Hepatocyte (in vitro differentiated cells): ENCODE data around the gene ATP13A2. TPM values are rescaled to one million over a fixed set of nuclear protein-coding genes. Genes with fewer than 3 reads are reported as not detected.
A peak's percentile ranks its signal among the peaks of the same experiment; 100 is the strongest.

ENCODE experiments used
- DNase-seq: peaks from one replicate; pipeline ENCODE4 v3.0.0-alpha.2; 2016; ENCODE audit warnings: low spot score
- H2AFZ ChIP-seq: fragments of 200-600 bp; sonication (generic); 2 replicates; pipeline ENCODE4 v1.6.0; 2016; ENCODE audit warnings: antibody characterized with exemption, mild to moderate bottlenecking
- H3K27ac ChIP-seq: fragments of 200-600 bp; sonication (generic); 2 replicates; pipeline ENCODE4 v1.5.1; 2016; ENCODE audit warnings: mild to moderate bottlenecking
- H3K27me3 ChIP-seq: fragments of 200-600 bp; sonication (generic); 2 replicates; pipeline ENCODE4 v1.6.1; 2016
- H3K36me3 ChIP-seq: fragments of 200-600 bp; sonication (generic); replicated peaks from 2 replicates; pipeline ENCODE4 v1.5.1; 2016; ENCODE audit warnings: low read depth; ENCODE audit not compliant: insufficient read depth
- H3K4me1 ChIP-seq: fragments of 200-600 bp; sonication (generic); 2 replicates; pipeline ENCODE4 v1.5.1; 2016; ENCODE audit warnings: mild to moderate bottlenecking, moderate library complexity; ENCODE audit not compliant: insufficient read depth
- H3K4me2 ChIP-seq: fragments of 200-600 bp; sonication (generic); 2 replicates; pipeline ENCODE4 v1.6.0; 2016
- H3K4me3 ChIP-seq: fragments of 200-600 bp; sonication (generic); 2 replicates; pipeline ENCODE4 v1.5.1; 2016; ENCODE audit warnings: mild to moderate bottlenecking
- H3K79me2 ChIP-seq: fragments of 200-600 bp; sonication (generic); 2 replicates; pipeline ENCODE4 v1.6.0; 2017; ENCODE audit warnings: mild to moderate bottlenecking
- H3K9me2 ChIP-seq: fragments of 200-600 bp; sonication (generic); replicated peaks from 2 replicates; pipeline ENCODE4 v1.6.0; 2017; ENCODE audit warnings: mild to moderate bottlenecking; ENCODE audit not compliant: insufficient read depth
- H3K9me3 ChIP-seq: fragments of 200-600 bp; sonication (generic); 2 replicates; pipeline ENCODE4 v1.5.1; 2016; ENCODE audit warnings: low read depth, mild to moderate bottlenecking
- H4K20me1 ChIP-seq: fragments of 200-600 bp; sonication (generic); 2 replicates; pipeline ENCODE4 v1.6.0; 2016; ENCODE audit warnings: mild to moderate bottlenecking; ENCODE audit not compliant: insufficient read depth, poor library complexity, severe bottlenecking
- EZH2 ChIP-seq: fragments of 200-600 bp; sonication (generic); IDR thresholded peaks from 2 replicates; pipeline ENCODE4 v1.6.1; 2016; ENCODE audit warnings: antibody characterized with exemption, mild to moderate bottlenecking, borderline replicate concordance
- EZH2phosphoT487 ChIP-seq: fragments of 200-600 bp; sonication (generic); IDR thresholded peaks from one replicate; pipeline ENCODE4 v1.6.1; 2018; ENCODE audit warnings: antibody characterized with exemption, mild to moderate bottlenecking, low read depth, moderate library complexity; ENCODE audit not compliant: unreplicated experiment, severe bottlenecking
- WGBS: methylation state at CpG from one replicate; pipeline ENCODE4 v1.1.6; 2016; ENCODE audit warnings: low lambda C conversion rate; ENCODE audit errors: missing lambda C conversion rate; 5-methylcytosine and 5-hydroxymethylcytosine counted together
- polyA plus RNA-seq: library from polyadenylated mRNA; unstranded; fragments of >200 nt; fragmentation: Nextera tagmentation; extraction: Ambion mirVana; gene quantifications from 2 replicates; pipeline ENCODE4 v1.2.1, GENCODE V29; 2016
- total RNA-seq: library from RNA; depleted of rRNA; stranded (reverse); fragments of >200 nt; gene quantifications from 2 replicates; pipeline ENCODE4 v1.2.3, GENCODE V29; 2014
- TF ChIP-seq, protein P1 (sequence below): fragments of 200-600 bp; sonication (generic); IDR thresholded peaks from 2 replicates; pipeline ENCODE4 v1.5.1; 2016; ENCODE audit warnings: antibody characterized with exemption, mild to moderate bottlenecking; ENCODE audit not compliant: poor library complexity

The ATP13A2 gene
- total and polyA plus RNA-seq, 2 experiments from 2014 or later: 30.0 to 52.3 TPM

DNA sequence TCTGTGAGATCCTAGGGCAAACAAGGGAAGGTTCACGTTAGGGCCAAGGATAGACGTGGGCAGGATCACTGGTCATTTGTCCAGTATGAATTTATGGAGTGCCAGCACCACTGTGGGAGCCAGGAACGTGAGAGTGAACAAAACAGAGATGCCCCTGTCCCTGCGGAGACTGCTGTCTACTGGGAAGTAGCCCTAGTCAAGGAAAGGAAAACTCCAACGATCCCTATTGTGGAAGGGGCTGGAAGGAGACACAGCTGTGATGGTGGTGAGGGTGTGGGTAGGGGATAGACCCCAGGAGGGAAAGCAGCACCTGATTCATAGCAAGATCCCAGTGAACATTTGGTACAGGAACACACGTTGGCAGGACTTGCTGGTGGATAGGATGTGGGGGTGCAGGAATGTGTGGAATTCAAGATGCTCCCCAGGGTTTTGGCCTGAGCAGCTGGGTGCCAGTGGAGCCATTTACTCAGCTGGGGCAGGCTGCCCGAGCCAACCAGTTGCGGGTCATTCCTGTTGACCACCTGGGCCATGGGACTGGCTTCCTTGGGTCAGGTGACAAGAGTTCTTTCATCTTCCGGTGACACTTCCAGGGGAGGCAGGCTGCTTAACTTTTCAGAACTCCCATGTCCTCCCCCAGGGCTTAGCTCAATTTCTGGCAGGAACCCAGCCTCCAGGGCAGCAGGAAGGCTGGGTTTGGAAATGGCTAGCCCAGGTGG is 1.2 kb upstream of the ATP13A2 start:
- Histone ChIP-seq H3K4me1 (peaks cover 16% of the 10 kb centered on the region), H3K4me3 (no peak overlapping the region), H3K36me3 (no peaks in the 10 kb centered on the region), H3K27ac (no peak overlapping the region), H3K4me2 (no peak overlapping the region), H3K9me2 (no peaks in the 10 kb centered on the region), H3K27me3 (no peaks in the 10 kb centered on the region), H4K20me1 (no peaks in the 10 kb centered on the region), H2AFZ (no peak overlapping the region), H3K79me2 (peaks cover 8% of the 10 kb centered on the region), H3K9me3 (no peaks in the 10 kb centered on the region)
- no peak for DNase-seq
- 79% methylated on average over 9 of the region's 9 CpGs for WGBS
- TF ChIP-seq, protein P1, sequence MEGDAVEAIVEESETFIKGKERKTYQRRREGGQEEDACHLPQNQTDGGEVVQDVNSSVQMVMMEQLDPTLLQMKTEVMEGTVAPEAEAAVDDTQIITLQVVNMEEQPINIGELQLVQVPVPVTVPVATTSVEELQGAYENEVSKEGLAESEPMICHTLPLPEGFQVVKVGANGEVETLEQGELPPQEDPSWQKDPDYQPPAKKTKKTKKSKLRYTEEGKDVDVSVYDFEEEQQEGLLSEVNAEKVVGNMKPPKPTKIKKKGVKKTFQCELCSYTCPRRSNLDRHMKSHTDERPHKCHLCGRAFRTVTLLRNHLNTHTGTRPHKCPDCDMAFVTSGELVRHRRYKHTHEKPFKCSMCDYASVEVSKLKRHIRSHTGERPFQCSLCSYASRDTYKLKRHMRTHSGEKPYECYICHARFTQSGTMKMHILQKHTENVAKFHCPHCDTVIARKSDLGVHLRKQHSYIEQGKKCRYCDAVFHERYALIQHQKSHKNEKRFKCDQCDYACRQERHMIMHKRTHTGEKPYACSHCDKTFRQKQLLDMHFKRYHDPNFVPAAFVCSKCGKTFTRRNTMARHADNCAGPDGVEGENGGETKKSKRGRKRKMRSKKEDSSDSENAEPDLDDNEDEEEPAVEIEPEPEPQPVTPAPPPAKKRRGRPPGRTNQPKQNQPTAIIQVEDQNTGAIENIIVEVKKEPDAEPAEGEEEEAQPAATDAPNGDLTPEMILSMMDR: no peak
- TF ChIP-seq EZH2phosphoT487 (no peak), EZH2 (no peak)

DNA sequence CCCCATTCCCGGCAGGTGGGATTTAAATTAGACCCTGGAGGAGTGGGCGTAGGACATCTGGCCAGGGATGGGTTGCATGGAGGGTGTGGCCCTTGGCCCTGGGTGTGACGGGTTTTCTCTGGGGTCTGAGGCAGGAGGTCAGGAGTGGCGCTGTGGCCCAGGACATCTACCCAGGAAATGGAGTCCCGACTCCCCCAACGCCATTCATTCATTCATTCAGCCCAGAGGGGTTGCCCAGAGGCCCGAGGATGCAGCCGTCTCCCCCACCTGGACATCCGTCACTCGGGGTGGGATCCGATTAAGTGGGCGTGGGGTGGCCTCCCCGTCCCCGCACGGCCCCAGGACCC is 663 bp downstream of the ATP13A2 start:
- peak overlapping the region; percentile 78 for H2AFZ ChIP-seq
- 1% methylated on average over 7 of the region's 15 CpGs for WGBS
- H3K27me3 ChIP-seq: no peaks in the 10 kb centered on the region
- H3K79me2 ChIP-seq: peaks cover 8% of the 10 kb centered on the region
- H3K9me3 ChIP-seq: no peaks in the 10 kb centered on the region
- H3K4me2 ChIP-seq: peak overlapping the region; percentile 89
- no peaks in the 10 kb centered on the region for H3K9me2 ChIP-seq
- H3K4me3 ChIP-seq: peak overlapping the region; percentile 99
- H3K36me3 ChIP-seq: no peaks in the 10 kb centered on the region
- H3K27ac ChIP-seq: no peak overlapping the region
- H4K20me1 ChIP-seq: no peaks in the 10 kb centered on the region
- peaks cover 16% of the 10 kb centered on the region for H3K4me1 ChIP-seq
- TF ChIP-seq EZH2phosphoT487 (no peak), EZH2 (no peak)
- TF ChIP-seq, protein P1: no peak
- DNase-seq: no peak

DNA sequence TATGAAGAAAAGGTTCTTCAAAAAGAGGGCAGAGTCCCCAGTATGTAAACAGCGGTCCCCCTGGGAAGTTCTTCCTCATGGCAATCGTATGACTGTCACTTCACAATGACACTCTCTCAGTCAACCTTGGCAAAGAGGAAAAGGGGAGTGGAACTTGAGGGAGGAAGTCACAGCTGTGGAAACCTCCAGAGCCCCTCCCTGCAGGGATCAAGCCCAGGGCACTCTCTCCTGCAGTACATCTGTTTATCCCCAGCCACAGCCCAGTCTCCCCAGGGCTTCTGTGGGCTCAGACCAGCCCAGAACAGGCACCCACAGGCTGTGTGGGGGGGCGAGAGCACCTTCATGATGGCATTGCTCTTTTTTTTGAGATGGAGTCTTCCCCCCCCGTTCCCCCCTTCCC is 2.0 kb downstream of the ATP13A2 start:
- H3K4me2 ChIP-seq: no peak overlapping the region
- H3K9me3 ChIP-seq: no peaks in the 10 kb centered on the region
- 59% methylated on average over 2 of the region's 4 CpGs for WGBS
- no peaks in the 10 kb centered on the region for H3K27me3 ChIP-seq
- H4K20me1 ChIP-seq: no peaks in the 10 kb centered on the region
- peaks cover 8% of the 10 kb centered on the region for H3K79me2 ChIP-seq
- H3K9me2 ChIP-seq: no peaks in the 10 kb centered on the region
- peak; percentile 42 for DNase-seq
- H3K36me3 ChIP-seq: no peaks in the 10 kb centered on the region
- no peak overlapping the region for H2AFZ ChIP-seq
- no peak overlapping the region for H3K4me3 ChIP-seq
- H3K27ac ChIP-seq: no peak overlapping the region
- H3K4me1 ChIP-seq: peaks cover 16% of the 10 kb centered on the region
- no peak for TF ChIP-seq EZH2phosphoT487
- TF ChIP-seq, protein P1: no peak
- no peak for TF ChIP-seq EZH2
